ENCODE measurements around the gene PRKACA.

Gene PRKACA

DNA sequence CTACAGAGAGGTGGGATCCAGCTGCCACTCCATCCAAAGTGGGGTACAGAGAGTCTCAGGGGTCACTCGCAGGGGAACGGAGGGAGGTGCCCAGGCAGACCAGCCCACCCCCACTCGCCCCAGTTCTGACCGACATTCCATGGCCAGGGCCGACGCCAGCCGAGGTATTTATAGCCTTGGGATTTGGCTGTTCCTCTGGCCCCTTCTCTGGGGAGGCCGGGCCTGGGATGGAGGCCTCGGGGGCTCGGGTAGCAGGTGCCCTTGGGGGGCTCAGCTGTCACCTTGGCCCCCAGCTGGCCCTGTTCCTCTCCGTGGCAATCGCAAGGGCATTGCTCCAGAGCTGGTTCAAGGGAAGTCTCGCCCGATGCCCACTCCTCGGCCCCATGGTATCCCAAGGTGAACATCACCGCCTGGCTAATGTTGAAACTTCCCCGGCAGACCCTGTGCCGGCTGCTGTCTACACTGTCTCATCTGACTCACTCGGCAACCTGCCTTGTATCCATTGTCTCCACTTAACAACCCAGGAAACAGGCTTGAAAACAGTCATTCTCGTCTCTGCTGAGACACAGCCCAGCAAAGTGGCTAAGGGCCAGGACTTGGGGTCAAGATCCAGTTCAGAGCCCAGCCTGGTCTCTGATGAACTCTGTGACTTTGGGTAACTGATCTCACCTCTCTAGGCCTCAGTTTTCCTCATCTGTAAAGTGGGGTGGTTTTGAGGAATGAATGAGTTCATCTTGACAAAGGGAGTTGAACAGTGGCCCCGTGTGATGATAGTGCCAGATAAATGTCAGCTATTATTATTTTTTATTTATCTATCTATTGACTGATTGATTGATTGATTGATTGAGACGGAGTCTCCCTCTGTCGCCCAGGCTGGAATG lies 9.7 kb downstream of the PRKACA start:
- H3K27ac ChIP-seq, result no peak overlapping the region
- no peak for TF ChIP-seq ZFX (IDR thresholded peaks at IDR 0.05)
- no peak for TF ChIP-seq CTCF (conservative IDR thresholded peaks at IDR 0.05)

DNA sequence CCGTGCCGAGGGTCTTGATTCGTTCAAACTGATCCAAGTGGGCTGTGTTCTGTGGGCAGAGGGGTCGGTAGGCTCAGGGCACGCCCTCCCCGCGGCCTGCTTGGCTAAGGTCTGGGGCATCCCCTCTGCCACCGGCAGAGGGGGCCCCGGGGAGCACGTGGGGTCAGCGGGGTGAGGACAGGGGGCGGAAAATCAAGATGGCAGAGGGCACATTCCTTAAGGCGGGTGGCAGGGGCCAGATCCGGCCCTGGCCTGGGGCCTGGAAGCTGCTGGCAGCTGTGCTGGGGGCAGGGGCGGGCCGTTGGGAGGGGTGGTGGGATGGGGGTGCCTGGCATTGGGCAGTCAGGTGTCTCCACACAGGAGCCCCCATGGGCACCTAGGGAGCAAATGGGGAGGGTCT lies 10.7 kb downstream of the PRKACA start:
- no peak for TF ChIP-seq ZFX (IDR thresholded peaks at IDR 0.05)
- no peak for TF ChIP-seq CTCF (conservative IDR thresholded peaks at IDR 0.05)

DNA sequence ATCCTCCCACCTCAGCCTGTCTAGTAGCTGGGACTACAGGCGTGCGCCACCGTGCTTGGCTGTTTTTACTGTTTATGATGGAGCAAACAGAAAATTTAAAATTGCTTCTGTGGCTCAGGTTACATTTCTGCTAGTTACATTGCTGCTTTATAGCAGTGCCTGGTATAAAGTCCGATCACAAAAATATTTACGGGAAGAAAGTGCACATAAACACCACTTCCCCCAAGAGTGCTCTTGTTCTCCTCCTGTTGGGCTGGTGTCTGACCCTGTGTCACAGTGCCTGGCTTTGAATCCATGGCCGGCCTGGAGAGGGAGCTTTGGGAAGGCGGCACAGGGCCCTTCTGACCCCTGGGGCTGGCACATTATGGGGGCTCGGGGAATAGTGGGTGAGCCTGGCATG lies 11.9 kb downstream of the PRKACA start:
- no peak overlapping the region for H3K27ac ChIP-seq
- TF ChIP-seq ZFX (IDR thresholded peaks at IDR 0.05) (no peak), CTCF (conservative IDR thresholded peaks at IDR 0.05) (no peak)

More for the DNA sequence above, 10.7 kb downstream of the PRKACA start:
- H3K27ac ChIP-seq, result no peak overlapping the region

DNA sequence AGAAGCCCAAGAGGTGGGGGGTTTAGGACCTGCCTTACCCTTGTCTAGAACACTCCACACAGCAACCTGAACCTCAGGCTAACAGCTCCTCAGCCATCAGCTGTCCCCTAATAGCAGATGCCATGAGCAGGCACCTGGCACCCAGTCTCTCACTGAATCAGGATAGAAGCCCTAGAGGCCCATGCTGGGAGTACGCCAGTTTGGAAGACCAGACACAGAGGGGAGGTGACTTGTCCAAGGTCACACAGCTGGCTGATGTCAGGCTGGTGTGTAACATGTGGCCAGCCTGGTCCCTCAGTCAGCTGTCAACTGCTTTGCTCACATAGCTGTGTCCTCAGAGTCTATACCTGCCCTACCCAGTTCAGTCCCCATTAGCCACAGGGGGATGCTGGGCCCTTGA lies 14.3 kb downstream of the PRKACA start:
- no peak overlapping the region for H3K27ac ChIP-seq
- TF ChIP-seq CTCF (conservative IDR thresholded peaks at IDR 0.05) (no peak), ZFX (IDR thresholded peaks at IDR 0.05) (no peak)

GRCh38 chr19:14102756-14103155 lies 14.8 kb downstream of the PRKACA start:
- no peak overlapping the region for H3K27ac ChIP-seq
- no peak for TF ChIP-seq ZFX (IDR thresholded peaks at IDR 0.05)

- TF ChIP-seq ZFX (IDR thresholded peaks at IDR 0.05) (no peak), CTCF (conservative IDR thresholded peaks at IDR 0.05) (no peak)
- no peak overlapping the region for H3K27ac ChIP-seq
Observed at GRCh38 chr19:14102102-14102696, 15.4 kb downstream of the PRKACA start.

DNA sequence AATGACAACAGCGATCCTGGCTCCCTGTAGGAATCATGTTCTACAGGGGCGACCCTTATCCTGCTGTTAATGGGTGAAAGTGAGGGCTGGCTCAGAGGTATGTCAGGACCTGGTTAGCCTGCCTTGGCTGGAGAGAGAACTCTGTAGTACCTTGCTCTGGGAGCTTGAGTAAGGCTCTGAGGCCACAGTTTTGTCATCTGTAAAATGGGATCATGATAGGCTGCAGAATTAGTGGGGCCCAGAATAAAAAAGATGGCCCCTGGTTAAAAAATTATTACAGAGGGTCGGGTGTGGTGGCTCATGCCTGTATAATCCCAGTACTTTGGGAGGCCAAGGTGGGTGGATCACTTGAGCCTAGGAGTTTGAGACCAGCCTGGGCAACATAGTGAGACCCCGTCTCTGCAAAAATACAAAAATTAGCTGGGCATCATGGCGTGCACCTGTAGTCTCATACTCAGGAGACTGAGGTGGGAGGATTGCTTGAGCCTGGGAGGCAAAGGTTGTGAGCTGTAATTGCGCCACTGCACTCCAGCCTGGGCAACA lies 16.5 kb downstream of the PRKACA start:
- TF ChIP-seq CTCF (conservative IDR thresholded peaks at IDR 0.05) (no peak), ZFX (IDR thresholded peaks at IDR 0.05) (no peak)
- no peak overlapping the region for H3K27ac ChIP-seq

Measured in C4-2B (cell line).